Smooth muscle cell (in vitro differentiated cells): Measurements from ENCODE around the gene FAF1. TPM values are rescaled to one million over a fixed set of nuclear protein-coding genes. Genes with fewer than 3 reads are reported as not detected.

Experiments used
- DNase-seq: peaks from one replicate; lab custom pipeline; 2025; ENCODE audit not compliant: unreplicated experiment; lab: John Stamatoyannopoulos, UW
- H2AFZ ChIP-seq: fragments of 200-600 bp; sonication (generic); 2 replicates; pipeline ENCODE4 v1.6.0; 2016; ENCODE audit warnings: antibody characterized with exemption, low read depth, mild to moderate bottlenecking
- H3F3A ChIP-seq: fragments of 200-600 bp; sonication (generic); 2 replicates; pipeline ENCODE4 v1.6.0; 2017; ENCODE audit warnings: antibody characterized with exemption, low read depth
- H3K27ac ChIP-seq: fragments of 200-600 bp; sonication (generic); 2 replicates; pipeline ENCODE4 v1.5.1; 2016; ENCODE audit warnings: low read depth, mild to moderate bottlenecking
- H3K27me3 ChIP-seq: fragments of 200-600 bp; sonication (generic); 2 replicates; pipeline ENCODE4 v1.6.1; 2016; ENCODE audit warnings: low read depth, mild to moderate bottlenecking
- H3K36me3 ChIP-seq: fragments of 200-600 bp; sonication (generic); 2 replicates; pipeline ENCODE4 v1.5.1; 2016; ENCODE audit warnings: low read depth
- H3K4me1 ChIP-seq: fragments of 200-600 bp; sonication (generic); 2 replicates; pipeline ENCODE4 v1.5.1; 2016; ENCODE audit warnings: low read depth
- H3K4me2 ChIP-seq: fragments of 200-600 bp; sonication (generic); 2 replicates; pipeline ENCODE4 v1.6.0; 2016; ENCODE audit warnings: mild to moderate bottlenecking
- H3K4me3 ChIP-seq: fragments of 200-600 bp; sonication (generic); 2 replicates; pipeline ENCODE4 v1.5.1; 2016; ENCODE audit warnings: mild to moderate bottlenecking
- H3K79me2 ChIP-seq: fragments of 200-600 bp; sonication (generic); 2 replicates; pipeline ENCODE4 v1.6.0; 2016; ENCODE audit warnings: low read depth, mild to moderate bottlenecking
- H3K9ac ChIP-seq: fragments of 200-600 bp; sonication (generic); 2 replicates; pipeline ENCODE4 v1.6.0; 2016; ENCODE audit warnings: low read depth
- H3K9me3 ChIP-seq: fragments of 200-600 bp; sonication (generic); replicated peaks from 2 replicates; pipeline ENCODE4 v1.5.1; 2016; ENCODE audit warnings: low read depth
- H4K20me1 ChIP-seq: fragments of 200-600 bp; sonication (generic); 2 replicates; pipeline ENCODE4 v1.6.0; 2016; ENCODE audit warnings: low read depth
- CTCF ChIP-seq: fragments of 200-600 bp; sonication (generic); IDR thresholded peaks from 2 replicates; pipeline ENCODE4 v1.5.1; 2017; ENCODE audit warnings: borderline replicate concordance, mild to moderate bottlenecking, antibody characterized with exemption; ENCODE audit not compliant: insufficient read depth, poor library complexity, severe bottlenecking
- WGBS: methylation state at CpG from one replicate; pipeline ENCODE4 v1.1.7; 2016; ENCODE audit warnings: low lambda C conversion rate; 5-methylcytosine and 5-hydroxymethylcytosine counted together
- polyA plus RNA-seq: library from polyadenylated mRNA; unstranded; fragments of >200 nt; fragmentation: Nextera tagmentation; extraction: Ambion mirVana; gene quantifications from 2 replicates; pipeline ENCODE4 v1.2.1, GENCODE V29; 2016
- total RNA-seq: library from RNA; depleted of rRNA; stranded (reverse); fragments of >200 nt; gene quantifications from 2 replicates; pipeline ENCODE4 v1.2.3, GENCODE V29; 2014

Gene FAF1
- total and polyA plus RNA-seq, 2 experiments from 2014 or later = 51.5 to 51.6 TPM

GRCh38 chr1:50831300-50832061 lies 128.6 kb downstream of the FAF1 start:
- H2AFZ ChIP-seq = no peak overlapping the region
- H3K4me2 ChIP-seq = no peak overlapping the region
- TF ChIP-seq CTCF = no peak
- H3K27ac ChIP-seq = no peak overlapping the region
- no peak for DNase-seq
- H3K9ac ChIP-seq = no peak overlapping the region
- peaks cover 15% of the 10 kb centered on the region for H3K79me2 ChIP-seq
- H3F3A ChIP-seq = no peaks in the 10 kb centered on the region
- no peaks in the 10 kb centered on the region for H3K36me3 ChIP-seq
- no peaks in the 10 kb centered on the region for H3K9me3 ChIP-seq
- H3K4me3 ChIP-seq = no peak overlapping the region
- no peaks in the 10 kb centered on the region for H3K4me1 ChIP-seq
- WGBS = 97% methylated on average over 5 of the region's 5 CpGs
- H4K20me1 ChIP-seq = peaks cover 13% of the 10 kb centered on the region
- H3K27me3 ChIP-seq = no peaks in the 10 kb centered on the region

- TF ChIP-seq CTCF = no peak
- no peak for DNase-seq
- Histone ChIP-seq H3K36me3 (no peaks in the 10 kb centered on the region), H2AFZ (no peak overlapping the region), H3K4me1 (no peaks in the 10 kb centered on the region), H3F3A (no peaks in the 10 kb centered on the region), H3K27me3 (no peaks in the 10 kb centered on the region), H3K27ac (no peak overlapping the region), H3K9me3 (no peaks in the 10 kb centered on the region), H3K79me2 (peaks cover 17% of the 10 kb centered on the region), H3K4me2 (no peak overlapping the region), H4K20me1 (peaks cover 12% of the 10 kb centered on the region), H3K9ac (no peak overlapping the region), H3K4me3 (no peak overlapping the region)
Observed at GRCh38 chr1:50830621-50831020, 129.4 kb downstream of the FAF1 start.

- no peaks in the 10 kb centered on the region for H3K4me1 ChIP-seq
- H3K9me3 ChIP-seq = no peaks in the 10 kb centered on the region
- TF ChIP-seq CTCF = no peak
- no peaks in the 10 kb centered on the region for H3K36me3 ChIP-seq
- no peak overlapping the region for H3K4me2 ChIP-seq
- H3K79me2 ChIP-seq = peaks cover 17% of the 10 kb centered on the region
- 98% methylated on average over 1 of the region's 1 CpG for WGBS
- H3K4me3 ChIP-seq = no peak overlapping the region
- no peak overlapping the region for H3K9ac ChIP-seq
- no peaks in the 10 kb centered on the region for H3K27me3 ChIP-seq
- no peak for DNase-seq
- H4K20me1 ChIP-seq = peaks cover 24% of the 10 kb centered on the region
- H3F3A ChIP-seq = no peaks in the 10 kb centered on the region
- no peak overlapping the region for H3K27ac ChIP-seq
- H2AFZ ChIP-seq = no peak overlapping the region
Observed at GRCh38 chr1:50829014-50829958, 130.8 kb downstream of the FAF1 start.
